Fibroblast of the aortic adventitia (primary cell): ENCODE measurements around the gene MAGEA6. TPM values are rescaled to one million over a fixed set of nuclear protein-coding genes. Genes with fewer than 3 reads are reported as not detected.
"Not testable (repeated sequence)": the region's sequence is repeated elsewhere in the genome, so short reads cannot be mapped to it uniquely, and the experiment has no call there.

ENCODE experiments used
- DNase-seq: peaks from one replicate; pipeline ENCODE4 v3.0.0-alpha.2; 2010; ENCODE audit warnings: low read depth
- H3K4me3 ChIP-seq: 2 replicates; pipeline ENCODE4 v1.5.1; 2011; ENCODE audit warnings: low read depth, mild to moderate bottlenecking, control low read depth, low read length, moderate library complexity
- CTCF ChIP-seq: IDR thresholded peaks from 2 replicates; pipeline ENCODE4 v1.5.1; 2011; ENCODE audit warnings: mild to moderate bottlenecking, low read length, control low read depth, inconsistent platforms; ENCODE audit not compliant: insufficient read depth
- total RNA-seq: library from RNA; depleted of rRNA; stranded (reverse); fragments of >200 nt; gene quantifications from 2 replicates; pipeline ENCODE4 v1.2.3, GENCODE V29; 2012; ENCODE audit warnings: low replicate concordance

MAGEA6 gene
- total RNA-seq, 1 donor, result not detected

- no peak for TF ChIP-seq CTCF
- no peak overlapping the region for H3K4me3 ChIP-seq
- no peak for DNase-seq
Measured at GRCh38 chrX:152735860-152736511, 33.5 kb downstream of the MAGEA6 start.

- no peak for TF ChIP-seq CTCF
- DNase-seq, result no peak
- H3K4me3 ChIP-seq, result no peak overlapping the region
Measured at GRCh38 chrX:152735101-152735500, 34.4 kb downstream of the MAGEA6 start.

GRCh38 chrX:152734143-152734858, 35.2 kb downstream of the MAGEA6 start:
- H3K4me3 ChIP-seq, DNase-seq: not testable (repeated sequence)

GRCh38 chrX:152733261-152733975, 36.1 kb downstream of the MAGEA6 start, which contains the start of the genes CSAG1 and MAGEA12:
Gene CSAG1, minus strand, starts transcription at chrX:152733721. Its CDS starts 1,261 bp downstream, at chrX:152732460.
Gene MAGEA12, plus strand, starts transcription at chrX:152733757. Its CDS starts 2,405 bp downstream, at chrX:152736162.
- DNase-seq, result no peak
- no peak within 1 kb of the TSS for H3K4me3 ChIP-seq
- no peak for TF ChIP-seq CTCF

GRCh38 chrX:152725409-152725808, 44.1 kb downstream of the MAGEA6 start:
- no peak for DNase-seq
- H3K4me3 ChIP-seq, result no peak overlapping the region
- TF ChIP-seq CTCF, result no peak

Other genes starting within 250 kb of the MAGEA6 start
- not detected in 2 replicates for gene GABRQ, start 131.8 kb downstream of the MAGEA6 start, total RNA-seq
- gene MAGEA3, start 70.9 kb downstream of the MAGEA6 start, total RNA-seq, result not detected in 2 replicates
- not detected in 2 replicates for gene CSAG2, start 60.4 kb downstream of the MAGEA6 start, total RNA-seq
- gene MAGEA2B, start 55.1 kb downstream of the MAGEA6 start, total RNA-seq, result not detected in 2 replicates
- not detected in 2 replicates for gene CSAG1, start 36.0 kb downstream of the MAGEA6 start, total RNA-seq
- gene MAGEA12, start 35.9 kb downstream of the MAGEA6 start, total RNA-seq, result not detected in 2 replicates
- gene MAGEA2, start 15.8 kb downstream of the MAGEA6 start, total RNA-seq, result not detected in 2 replicates
- gene CSAG3, start 10.5 kb downstream of the MAGEA6 start, total RNA-seq, result not detected in 2 replicates
- gene CETN2, start 61.1 kb upstream of the MAGEA6 start, total RNA-seq, result 65.7 and 209 TPM in 2 replicates
- gene NSDHL, start 61.4 kb upstream of the MAGEA6 start, total RNA-seq, result 8.8 and 11.7 TPM in 2 replicates
- 1.1 and 4.7 TPM in 2 replicates for gene ZNF185, start 128.4 kb upstream of the MAGEA6 start, total RNA-seq
- gene PNMA5, start 224.4 kb upstream of the MAGEA6 start, total RNA-seq, result not detected in 2 replicates